GM18520 (cell line): ENCODE measurements around the gene NSMCE1.

ENCODE experiments used
- ATAC-seq: cut with Tn5 transposase; IDR thresholded peaks from one replicate; pipeline ENCODE4 v1.9.1; 2021; ENCODE audit not compliant: unreplicated experiment

Gene NSMCE1

GRCh38 chr16:27268376-27269299 lies at the start of gene NSMCE1:
Gene NSMCE1, minus strand, starts transcription at chr16:27268772. Its CDS starts 11,202 bp downstream, at chr16:27257570.
- ATAC-seq: peak; percentile 94

- no peak for ATAC-seq
These were observed 49.3 kb upstream of the NSMCE1 start for GRCh38 chr16:27317738-27318391.

- no peak for ATAC-seq
These were observed 48.7 kb upstream of the NSMCE1 start for GRCh38 chr16:27317320-27317719.

- ATAC-seq: no peak
These were observed 47.6 kb upstream of the NSMCE1 start for GRCh38 chr16:27316038-27316680.

GRCh38 chr16:27315333-27316037 lies 46.9 kb upstream of the NSMCE1 start:
- ATAC-seq: no peak

GRCh38 chr16:27314986-27315332 lies 46.4 kb upstream of the NSMCE1 start:
- ATAC-seq: no peak

GRCh38 chr16:27314161-27314723 lies 45.7 kb upstream of the NSMCE1 start:
- ATAC-seq: no peak

- no peak for ATAC-seq
These were observed 45.0 kb upstream of the NSMCE1 start, which contains the start of gene IL4R for GRCh38 chr16:27313422-27314160. Gene IL4R, plus strand, starts transcription at chr16:27313974. Its CDS starts 26,230 bp downstream, at chr16:27340204.

- no peak for ATAC-seq
These were observed 44.2 kb upstream of the NSMCE1 start for GRCh38 chr16:27312580-27313421.

- ATAC-seq: no peak
These were observed 43.3 kb upstream of the NSMCE1 start for GRCh38 chr16:27311897-27312303.

- no peak for ATAC-seq
These were observed 42.9 kb upstream of the NSMCE1 start for GRCh38 chr16:27311448-27311830.

- ATAC-seq: no peak
These were observed 42.2 kb upstream of the NSMCE1 start for GRCh38 chr16:27310576-27311447.

- ATAC-seq: no peak
These were observed 40.2 kb upstream of the NSMCE1 start for GRCh38 chr16:27308792-27309191.

GRCh38 chr16:27305839-27306442 lies 37.4 kb upstream of the NSMCE1 start:
- ATAC-seq: no peak

- ATAC-seq: no peak
These were observed 36.5 kb upstream of the NSMCE1 start for GRCh38 chr16:27304881-27305745.

- ATAC-seq: no peak
These were observed 35.5 kb upstream of the NSMCE1 start for GRCh38 chr16:27304102-27304501.
